HG03439 (cell line): ENCODE results near the gene SLC26A2.

Source experiments
- ATAC-seq: cut with Tn5 transposase; IDR thresholded peaks from one replicate; pipeline ENCODE4 v1.9.1; 2021; ENCODE audit warnings: mild to moderate bottlenecking, moderate library complexity; ENCODE audit not compliant: unreplicated experiment

SLC26A2 gene

DNA sequence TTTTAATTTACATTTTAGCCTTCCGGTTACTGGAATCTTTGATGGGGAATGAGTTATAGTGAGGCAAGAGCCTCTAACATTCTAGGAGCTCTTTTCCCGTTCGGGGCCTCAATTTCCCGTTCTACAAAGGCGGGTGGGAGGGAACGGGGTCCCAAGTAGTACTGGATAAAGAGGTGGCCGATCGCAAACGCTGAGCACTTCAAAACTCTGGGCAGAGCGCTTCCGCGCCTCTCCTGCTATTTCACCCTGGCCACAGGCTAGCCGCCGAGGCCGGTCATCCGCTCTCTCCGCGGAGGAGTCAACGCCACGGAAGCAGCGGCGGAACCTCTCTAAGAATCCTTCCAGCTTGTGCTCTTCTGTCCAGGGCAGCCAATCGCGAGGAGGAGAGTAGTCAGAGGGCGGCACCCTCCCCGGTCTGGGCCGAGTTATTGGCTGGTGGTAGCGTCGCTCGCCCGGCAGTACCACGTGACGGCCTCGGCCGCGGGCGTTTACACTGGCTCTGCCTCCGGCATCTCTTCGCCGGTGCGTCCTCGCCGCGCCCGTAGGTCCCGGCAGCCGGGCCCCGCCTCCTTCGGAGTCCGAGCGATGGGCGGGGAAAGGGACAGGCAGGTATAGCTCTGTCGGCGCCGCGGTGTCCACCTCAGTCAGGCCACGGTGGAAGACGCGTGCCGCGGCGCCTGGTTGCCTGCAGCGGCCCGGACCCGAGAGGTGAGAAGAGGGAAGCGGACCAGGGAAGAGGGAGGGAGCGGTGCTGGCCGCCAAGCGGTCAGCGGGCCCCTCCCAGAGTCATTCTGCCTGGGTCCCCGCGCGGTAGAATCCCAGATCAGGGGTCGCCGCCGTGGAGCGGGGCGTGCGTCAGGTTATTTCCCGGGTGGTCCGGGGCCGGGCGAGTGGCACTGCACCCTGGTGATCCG lies at the start of gene SLC26A2:
TSS of gene SLC26A2 (plus strand) at position 487 of the 914 bp plus-strand sequence. CDS start 16,895 bp downstream, outside the sequence.
- peak; percentile 98 for ATAC-seq

DNA sequence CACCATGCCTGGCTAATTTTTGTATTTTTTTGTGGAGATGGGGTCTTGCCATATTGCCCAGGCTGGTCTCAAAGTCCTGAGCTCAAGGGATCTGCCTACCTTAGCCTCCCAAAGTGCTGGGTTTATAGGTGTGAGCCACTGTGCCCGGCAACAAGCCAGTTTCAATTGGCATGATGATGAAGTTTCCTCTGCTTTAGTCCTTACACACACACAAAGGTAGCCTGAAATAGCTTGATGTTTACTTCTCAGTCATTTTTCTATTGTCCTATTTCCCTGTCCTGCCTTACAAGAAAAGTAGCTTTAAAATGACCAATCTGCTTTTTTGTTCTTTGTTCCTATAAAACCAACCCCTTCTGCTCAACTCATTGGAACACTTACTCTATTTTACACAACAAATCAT lies 49.5 kb upstream of the SLC26A2 start:
- ATAC-seq, result no peak

DNA sequence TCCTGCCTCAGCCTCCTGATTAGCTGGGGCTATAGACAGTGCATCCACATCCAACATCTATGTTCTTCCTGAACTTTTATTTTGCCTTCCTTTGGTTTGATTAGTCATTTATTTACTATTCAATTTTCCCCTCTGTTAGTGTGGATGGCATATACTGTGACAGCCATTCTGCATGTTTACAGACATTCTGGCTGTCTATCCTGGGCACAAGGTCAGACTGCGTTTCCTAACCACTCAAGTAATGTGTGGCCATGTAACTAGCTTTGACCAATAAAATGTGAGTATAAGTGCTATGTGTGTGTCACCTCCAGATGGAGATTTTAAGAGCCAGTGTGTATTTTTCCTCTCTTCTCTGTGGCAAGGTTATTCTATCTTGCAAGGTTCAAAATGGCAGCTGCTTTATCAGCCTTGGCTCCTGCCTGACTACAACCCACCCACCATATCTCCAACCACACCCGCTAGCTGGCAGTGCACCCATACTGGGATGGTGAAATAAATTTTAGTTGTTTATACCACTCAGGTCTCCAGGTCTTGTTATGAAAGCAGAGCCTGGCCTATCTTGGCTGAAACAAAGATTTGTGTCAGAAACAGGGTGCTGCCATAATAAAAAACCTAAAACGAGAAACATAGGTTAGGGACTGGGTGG lies 48.2 kb upstream of the SLC26A2 start:
- no peak for ATAC-seq

DNA sequence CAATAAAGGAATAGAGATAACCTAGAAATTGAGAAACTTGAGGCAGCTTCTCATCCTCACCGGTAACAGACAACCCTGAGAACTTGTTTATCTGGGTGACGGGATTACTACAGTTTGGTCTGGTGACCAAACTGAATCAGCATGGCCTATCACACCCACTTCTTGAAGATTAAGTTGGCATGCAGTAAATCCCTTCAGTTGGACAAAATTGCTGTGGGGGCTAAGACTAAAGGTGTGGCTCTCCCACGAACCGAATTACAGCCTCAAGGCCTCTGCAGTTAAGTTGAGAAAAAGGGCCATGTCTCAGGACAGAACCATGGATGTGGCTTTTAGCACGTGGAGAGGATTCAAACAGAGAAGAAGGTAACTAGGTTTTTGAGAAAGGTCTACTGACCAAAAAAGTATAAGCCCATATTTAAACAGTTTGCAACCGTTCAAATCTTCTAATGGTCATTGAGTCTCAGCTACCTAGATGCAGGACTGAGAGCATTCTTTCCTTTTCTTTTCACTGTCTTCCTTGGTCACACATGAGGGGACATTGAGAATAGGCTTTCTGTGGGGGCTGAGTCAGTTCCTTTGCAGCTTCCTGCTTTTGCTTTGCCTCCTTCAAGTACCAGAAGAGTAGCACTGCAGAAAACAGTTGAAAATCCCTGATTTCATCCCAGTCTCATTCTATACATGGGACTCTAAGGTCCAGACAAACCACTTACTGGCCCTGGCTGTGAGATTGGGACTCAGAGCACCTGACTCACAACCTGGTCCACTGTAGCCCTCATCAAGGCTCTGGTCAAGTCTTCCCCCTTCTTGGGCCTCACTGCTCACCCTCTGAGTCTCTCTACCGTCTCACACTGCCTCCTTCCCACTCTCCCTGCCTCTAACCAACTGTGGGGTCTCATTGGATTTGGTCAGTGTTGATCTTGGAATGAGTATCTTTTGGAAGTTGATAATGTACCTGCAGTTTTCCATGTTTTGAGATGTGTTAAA lies 46.8 kb upstream of the SLC26A2 start:
- ATAC-seq, result no peak

DNA sequence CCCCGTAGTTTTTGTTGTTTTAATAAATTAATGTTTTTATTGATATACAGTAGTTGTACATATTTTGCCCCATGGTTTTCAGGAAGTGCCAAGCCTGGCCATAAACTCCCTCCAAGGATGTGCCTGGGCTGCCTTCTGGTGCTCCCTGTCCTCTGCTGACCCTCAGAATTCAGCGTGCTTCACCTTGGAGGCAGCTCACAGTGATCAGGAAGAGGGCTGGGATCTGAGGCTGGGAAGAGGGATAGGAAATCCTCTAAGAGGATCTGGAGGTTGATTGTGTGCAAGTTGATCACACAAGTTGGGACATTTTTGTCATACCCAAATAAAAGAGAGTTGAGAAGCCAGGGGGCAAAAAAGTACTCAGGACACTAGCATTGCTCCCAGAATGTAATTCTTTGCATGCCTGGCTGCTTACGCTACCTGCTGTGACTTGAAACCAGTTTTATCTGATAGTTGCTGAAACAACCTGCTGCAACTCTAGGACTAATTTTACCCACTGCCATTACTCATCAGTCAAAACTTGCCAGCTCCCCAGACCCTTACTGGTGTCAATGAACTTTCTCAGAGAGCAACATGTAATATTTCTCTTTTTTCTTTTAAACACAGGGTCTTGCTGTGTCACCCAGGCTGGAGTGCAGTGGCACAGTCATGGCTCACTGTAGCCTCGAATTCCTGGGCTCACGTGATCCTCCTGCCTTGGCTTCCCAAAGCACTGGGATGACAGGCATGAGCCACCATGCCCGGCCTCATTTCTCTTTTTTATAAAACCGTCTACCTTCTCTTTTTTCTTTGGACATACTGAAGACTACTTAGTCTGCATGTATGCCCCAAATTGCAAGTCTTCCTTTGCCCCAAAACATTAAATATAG lies 44.9 kb upstream of the SLC26A2 start:
- ATAC-seq, result no peak

DNA sequence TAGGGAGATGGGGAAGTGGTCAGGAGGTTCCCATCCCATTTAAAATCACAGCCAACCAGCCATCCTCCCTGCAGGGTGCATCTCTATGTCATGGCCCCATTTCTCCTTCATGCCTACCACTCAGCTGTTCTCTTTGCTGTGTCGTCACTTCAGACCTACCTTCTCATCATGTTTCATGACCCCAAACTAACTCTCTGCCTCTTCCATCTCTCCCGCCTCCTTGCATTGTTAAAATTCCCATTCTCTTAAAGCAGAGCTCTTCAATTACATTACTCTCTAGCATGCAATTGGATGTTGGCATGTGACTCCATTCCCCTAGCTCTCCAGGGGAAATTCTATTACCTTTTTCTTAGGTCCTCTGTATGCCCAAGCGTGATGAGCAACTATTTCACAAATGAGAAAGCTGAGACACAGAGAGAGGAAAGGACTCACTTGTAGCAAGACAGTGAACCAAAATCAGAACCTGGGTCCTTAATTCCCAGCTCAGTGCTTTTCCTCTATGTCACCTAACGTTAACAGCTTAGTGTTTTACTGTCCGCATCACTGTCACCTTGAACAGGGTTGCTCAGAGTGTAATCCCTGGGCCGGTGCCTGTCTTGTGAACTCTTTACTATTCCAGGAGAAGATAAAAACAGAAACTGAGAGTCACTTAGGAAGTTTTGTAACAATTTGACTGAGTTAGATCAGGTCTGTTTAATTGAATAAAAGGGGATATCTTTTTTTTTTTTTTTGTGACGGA lies 44.1 kb upstream of the SLC26A2 start:
- ATAC-seq, result no peak

DNA sequence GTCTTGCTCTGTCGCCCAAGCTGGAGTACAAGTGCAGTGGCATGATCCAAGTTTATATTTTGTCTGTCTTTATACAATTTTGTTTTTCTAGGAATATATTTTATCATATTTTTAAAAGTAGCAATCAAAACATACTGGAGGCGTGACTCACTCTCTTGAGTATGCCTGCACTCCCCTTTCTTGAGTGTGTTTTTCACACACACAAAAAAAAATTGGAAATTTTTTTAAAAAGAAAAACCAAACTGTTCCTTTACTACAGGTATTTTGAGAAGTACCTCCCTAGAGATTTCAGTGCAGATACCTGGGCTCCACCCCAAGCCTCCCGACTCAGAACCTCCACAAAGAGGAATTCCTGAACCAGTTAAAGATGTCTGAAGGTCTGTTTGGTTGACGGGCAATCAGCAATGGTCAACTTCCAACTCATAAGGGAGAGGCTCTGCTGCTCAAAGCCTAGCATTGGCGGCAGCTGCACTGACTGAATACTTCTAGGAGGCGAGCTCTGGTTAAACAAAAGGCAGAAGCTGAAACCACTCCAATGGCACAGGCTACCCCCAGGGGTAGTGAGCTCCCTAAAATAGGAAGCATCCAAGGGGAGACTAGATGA lies 43.4 kb upstream of the SLC26A2 start:
- no peak for ATAC-seq

DNA sequence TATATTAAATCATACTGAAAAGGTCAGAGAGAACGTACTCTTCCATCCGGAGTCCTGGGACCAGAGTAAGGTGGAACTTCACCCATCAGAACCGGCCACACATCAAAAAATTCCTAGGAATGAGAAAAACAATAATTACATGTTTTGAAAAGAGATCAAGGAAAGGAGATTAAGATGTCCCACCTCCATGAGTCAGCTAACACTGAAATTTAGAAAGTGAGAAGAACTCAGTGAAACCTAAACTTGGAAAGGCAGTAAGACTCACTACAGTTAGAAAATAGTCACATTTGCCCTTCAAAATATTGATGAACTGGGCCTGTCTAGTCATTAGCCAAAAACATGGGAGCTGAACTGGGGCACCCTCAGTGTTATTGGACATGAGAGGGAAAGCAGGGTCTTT lies 39.0 kb upstream of the SLC26A2 start:
- ATAC-seq, result no peak

DNA sequence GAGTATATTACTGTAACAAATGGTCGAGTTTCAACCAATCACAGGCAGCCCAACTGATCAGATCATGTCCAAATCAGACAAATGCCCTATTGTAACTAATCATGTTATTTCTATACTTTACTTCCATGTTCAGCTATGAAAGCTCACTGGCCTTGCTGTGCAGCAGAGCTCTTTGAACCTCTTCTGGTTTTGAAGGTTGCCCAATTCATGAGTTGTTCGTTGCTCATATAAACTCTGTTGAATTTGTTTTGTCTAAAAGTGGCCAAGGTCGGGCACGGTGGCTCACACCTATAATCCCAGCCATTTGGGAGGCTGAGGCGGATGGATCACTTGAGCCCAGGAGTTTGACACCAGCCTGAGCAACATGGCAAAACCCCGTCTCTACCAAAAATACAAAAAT lies 37.6 kb upstream of the SLC26A2 start:
- no peak for ATAC-seq

DNA sequence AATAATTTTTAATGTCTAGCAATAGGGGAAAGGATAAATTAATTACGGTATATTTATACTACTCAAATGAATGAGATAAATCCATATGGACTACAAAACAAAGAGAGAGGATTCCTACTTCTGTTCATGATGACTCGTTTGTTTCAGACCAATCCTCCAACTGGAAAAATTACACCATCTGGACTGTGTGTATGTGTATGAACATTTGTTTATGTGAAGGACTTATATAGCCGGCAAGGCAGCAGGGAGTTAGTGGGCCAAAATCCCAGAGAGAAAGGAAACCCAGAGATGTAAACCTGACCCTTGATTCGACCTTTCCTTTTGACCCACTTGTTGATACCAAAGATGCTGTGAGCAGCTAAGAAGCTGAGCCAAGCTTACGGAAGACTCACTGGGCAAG lies 36.1 kb upstream of the SLC26A2 start:
- ATAC-seq, result no peak

DNA sequence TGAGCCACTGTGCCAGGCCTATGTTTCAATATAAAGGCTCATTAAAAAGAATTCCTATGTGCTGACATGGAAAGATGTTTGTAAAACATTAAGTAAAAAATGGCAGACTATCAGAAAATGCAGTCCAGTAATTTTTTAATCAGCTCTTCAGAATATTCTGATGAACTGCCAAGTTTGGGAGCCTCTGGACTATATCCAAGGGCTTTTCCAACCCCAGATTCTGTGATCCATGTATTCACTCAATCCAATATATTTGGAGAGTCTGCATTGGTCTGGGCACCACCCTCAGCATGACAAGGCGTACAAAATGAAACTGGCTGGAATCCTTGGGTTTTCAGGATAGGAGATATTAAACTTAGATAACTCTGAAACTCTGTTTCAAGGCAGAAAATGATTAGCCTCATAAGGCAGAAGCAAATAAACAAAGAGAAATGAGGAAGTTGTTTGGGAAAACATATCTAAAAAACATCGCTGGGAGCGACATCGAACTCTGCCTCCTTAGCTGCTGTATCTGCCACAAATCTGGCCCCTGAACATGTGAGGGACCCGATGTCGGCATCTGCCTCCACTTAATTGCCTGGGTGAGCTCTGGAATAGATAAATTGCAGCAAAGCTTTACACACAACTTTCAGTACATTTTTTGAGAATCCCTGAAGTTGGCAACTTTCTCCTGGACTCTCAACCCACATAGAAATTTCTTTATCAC lies 30.4 kb upstream of the SLC26A2 start:
- ATAC-seq, result no peak

DNA sequence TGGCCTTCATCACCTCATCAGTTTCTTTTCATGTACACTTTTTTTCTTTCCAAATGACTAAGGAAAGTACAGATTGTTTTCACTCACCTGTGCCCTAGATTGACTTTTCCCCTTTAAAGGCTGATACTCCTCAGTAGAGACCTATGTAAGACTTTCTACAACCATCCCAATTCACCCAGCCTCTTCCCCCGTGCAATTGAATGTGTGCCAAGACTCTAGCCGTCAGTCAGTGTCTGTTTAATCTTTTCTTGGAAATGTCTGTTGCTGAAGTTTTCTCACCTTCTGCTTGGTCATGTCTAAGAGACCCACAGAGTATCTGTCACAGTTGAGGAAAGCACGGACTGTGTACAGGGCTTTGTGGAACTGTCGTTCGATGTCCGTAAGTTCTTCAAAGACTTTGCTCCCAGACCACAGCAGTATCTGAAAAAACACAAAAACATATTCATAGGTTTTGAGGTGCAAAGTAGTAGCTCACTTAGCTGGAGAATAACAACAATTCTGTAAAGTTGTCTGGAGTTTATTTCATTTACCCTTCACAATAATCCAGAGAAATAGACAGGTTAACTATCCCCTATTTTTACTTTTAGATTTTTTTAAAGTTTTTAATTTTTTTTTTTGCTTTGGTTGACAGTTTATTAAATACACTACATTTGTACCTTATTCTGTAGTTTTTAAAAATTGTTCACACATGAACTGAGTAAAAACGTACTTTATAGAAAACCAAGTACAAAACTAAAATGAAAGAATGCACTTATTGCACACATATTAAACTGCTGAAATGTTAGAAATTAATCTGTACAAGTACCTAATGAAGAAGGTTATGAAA lies 29.6 kb upstream of the SLC26A2 start:
- ATAC-seq, result no peak

DNA sequence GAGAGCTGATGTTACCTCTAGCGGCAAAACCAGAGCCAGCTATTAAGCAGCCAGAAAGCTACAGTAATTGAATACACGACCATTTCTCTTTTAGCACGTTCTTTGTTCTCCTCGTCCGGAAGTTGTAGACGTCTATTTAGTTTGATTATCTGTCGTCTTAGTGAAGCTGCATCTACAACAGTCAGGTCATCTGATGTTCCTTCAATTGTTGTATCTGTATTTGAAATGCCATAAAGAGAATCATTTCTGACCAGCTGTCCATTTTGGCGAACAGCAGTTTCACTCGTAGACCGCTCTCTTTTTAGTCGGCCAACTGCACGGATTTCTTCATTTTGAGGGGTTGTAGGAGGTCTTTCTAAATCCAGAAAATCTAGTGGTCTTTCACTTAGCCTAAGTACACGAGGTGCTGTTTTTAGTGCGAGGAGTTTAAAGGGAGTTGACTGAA lies 28.5 kb upstream of the SLC26A2 start:
- ATAC-seq, result no peak

DNA sequence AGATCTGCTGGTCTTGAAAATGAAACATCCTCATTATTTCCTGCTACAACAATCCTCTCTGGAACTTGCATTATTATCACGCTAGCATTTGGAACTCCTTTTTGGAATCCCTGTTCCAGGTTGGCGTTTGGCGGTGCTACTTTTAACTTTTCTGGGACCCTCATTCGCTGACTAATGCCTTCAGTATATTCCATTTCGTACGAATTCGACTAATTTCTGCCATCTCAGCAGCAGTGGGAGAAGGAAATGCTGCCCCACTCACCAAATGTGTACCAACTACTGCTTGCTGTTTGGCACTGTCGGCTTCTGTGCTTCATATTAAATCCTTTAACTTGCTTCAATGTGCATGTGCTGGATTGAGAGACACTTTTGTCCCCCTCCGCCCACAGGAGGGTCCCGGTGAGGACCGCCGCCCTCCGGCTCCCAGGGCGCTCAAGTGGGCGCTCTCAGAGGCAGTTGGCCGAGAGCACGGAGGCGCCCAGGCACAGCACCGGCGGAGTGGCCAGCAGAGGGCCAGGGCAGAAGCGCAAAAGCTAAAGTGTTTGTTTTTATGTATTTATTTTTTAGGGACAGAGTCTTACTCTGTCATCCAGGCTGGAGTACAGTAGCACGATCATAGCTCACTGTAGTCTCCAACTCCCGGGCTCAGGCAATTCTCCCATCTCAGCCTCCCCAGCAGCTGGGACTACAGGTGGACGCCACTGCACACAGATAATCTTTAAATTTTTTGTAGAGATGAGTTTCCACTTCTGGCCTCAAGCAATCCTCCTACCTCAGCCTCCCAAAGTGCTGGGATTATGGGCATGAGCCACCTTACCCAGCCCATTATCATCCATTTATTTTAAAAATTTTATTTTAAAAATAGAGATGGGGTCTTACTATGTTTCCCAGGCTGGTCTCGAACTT lies 27.9 kb upstream of the SLC26A2 start:
- ATAC-seq, result no peak

DNA sequence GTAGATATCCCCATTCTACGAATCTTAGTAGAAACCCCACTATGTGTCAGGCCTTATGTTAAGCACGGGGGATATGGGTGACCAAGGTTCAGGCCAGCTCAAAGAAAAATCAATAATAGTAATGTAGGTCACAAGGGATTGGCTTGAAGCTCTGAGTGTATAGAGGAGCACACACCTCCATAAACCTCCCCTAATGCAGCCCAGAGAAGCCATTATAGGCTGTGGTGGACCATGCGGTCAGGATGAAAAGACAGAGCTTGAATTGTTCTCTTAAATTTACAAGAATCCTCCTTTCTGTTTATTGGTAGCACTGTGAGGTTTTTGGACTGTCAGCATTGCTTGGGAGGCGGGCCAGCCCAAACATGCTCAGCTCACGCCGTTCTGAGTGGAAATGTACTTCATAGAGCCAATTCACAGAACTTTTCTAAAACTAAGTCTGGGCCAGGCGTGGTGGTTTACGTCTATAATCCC lies 25.1 kb upstream of the SLC26A2 start:
- ATAC-seq, result no peak

DNA sequence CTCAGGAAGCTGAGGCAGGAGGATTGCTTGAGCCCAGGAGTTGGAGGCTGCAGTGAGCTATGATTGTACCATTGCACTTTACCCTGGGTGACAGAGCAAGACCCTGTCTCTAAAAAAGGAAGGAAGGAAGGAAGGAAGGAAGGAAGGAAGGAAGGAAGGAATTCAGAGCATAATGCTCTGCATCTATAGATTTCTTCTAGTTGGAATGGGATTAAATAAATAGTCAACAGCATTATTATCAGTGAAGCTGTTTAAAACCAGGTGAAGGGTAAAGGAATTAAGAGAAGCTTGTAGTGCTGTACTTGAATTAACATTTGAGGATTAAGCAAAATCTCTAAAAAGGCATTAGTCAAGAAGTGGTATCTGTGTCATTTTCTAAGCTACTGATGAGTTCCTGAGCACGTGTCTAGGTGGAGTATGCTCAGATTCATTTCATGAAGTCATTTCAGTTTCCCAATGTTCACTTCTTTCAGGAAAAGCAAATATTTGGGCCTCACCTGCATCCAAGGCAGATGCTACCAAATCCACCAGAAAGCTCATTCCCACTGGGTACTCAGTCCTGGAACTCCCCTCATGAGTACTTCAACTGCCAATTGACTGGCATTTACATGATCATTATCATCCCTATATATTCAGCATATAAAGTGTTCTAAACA lies 24.4 kb upstream of the SLC26A2 start:
- no peak for ATAC-seq
